OCI-LY1 (cell line): ENCODE results near the gene USP49.

Source experiments
- H2AFZ ChIP-seq: fragments of 200-600 bp; sonication (generic), shearing (Covaris generic); 2 replicates; pipeline ENCODE4 v1.6.0; 2014; ENCODE audit warnings: antibody characterized with exemption, mild to moderate bottlenecking, low read length
- H3F3A ChIP-seq: fragments of 200-600 bp; sonication (generic), shearing (Covaris generic); 2 replicates; pipeline ENCODE4 v1.6.0; 2014; ENCODE audit warnings: mild to moderate bottlenecking, antibody characterized with exemption, low read length, moderate library complexity; ENCODE audit not compliant: insufficient read depth
- H3K27ac ChIP-seq: fragments of 200-600 bp; sonication (generic); 2 replicates; pipeline ENCODE4 v1.5.1; 2014; ENCODE audit warnings: low read length, mixed run types, mild to moderate bottlenecking, low read depth; ENCODE audit not compliant: poor library complexity, severe bottlenecking
- H3K27me3 ChIP-seq: fragments of 200-600 bp; sonication (generic); 2 replicates; pipeline ENCODE4 v1.6.0; 2014; ENCODE audit warnings: antibody characterized with exemption, mild to moderate bottlenecking, low read length, moderate library complexity; ENCODE audit not compliant: insufficient read depth
- H3K36me3 ChIP-seq: fragments of 200-600 bp; sonication (generic); 2 replicates; pipeline ENCODE4 v1.6.1; 2014; ENCODE audit warnings: mild to moderate bottlenecking, antibody characterized with exemption, low read length, moderate library complexity, mixed read lengths; ENCODE audit not compliant: insufficient read depth
- H3K4me1 ChIP-seq: fragments of 200-600 bp; sonication (generic); 2 replicates; pipeline ENCODE4 v1.5.1; 2014; ENCODE audit warnings: mild to moderate bottlenecking, low read length, moderate library complexity; ENCODE audit not compliant: insufficient read depth, severe bottlenecking
- H3K4me2 ChIP-seq: fragments of 200-600 bp; sonication (generic), shearing (Covaris generic); 2 replicates; pipeline ENCODE4 v1.6.1; 2014; ENCODE audit warnings: low read length
- H3K4me3 ChIP-seq: fragments of 200-600 bp; sonication (generic); 2 replicates; pipeline ENCODE4 v1.5.1; 2014; ENCODE audit warnings: low read length, low read depth, mild to moderate bottlenecking, mixed read lengths; ENCODE audit not compliant: poor library complexity, severe bottlenecking
- H3K79me2 ChIP-seq: fragments of 200-600 bp; shearing (Covaris generic); 2 replicates; pipeline ENCODE4 v1.6.1; 2016; ENCODE audit warnings: mixed run types, low read length, mixed read lengths; ENCODE audit not compliant: insufficient read depth
- H3K9ac ChIP-seq: fragments of 200-600 bp; sonication (generic), shearing (Covaris generic); 2 replicates; pipeline ENCODE4 v1.6.1; 2014; ENCODE audit warnings: mild to moderate bottlenecking, low read length, mixed read lengths
- H3K9me2 ChIP-seq: fragments of 200-600 bp; sonication (generic), shearing (Covaris generic); 2 replicates; pipeline ENCODE4 v1.6.1; 2014; ENCODE audit warnings: low read depth, mild to moderate bottlenecking, low read length, mixed read lengths
- H3K9me3 ChIP-seq: fragments of 200-600 bp; shearing (Covaris generic); 2 replicates; pipeline ENCODE4 v1.6.1; 2014; ENCODE audit warnings: low read length, mixed read lengths
- H4K20me1 ChIP-seq: fragments of 200-600 bp; sonication (generic), shearing (Covaris generic); 2 replicates; pipeline ENCODE4 v1.6.0; 2016; ENCODE audit warnings: mild to moderate bottlenecking, low read length; ENCODE audit not compliant: insufficient read depth
- CTCF ChIP-seq: fragments of 200-600 bp; sonication (generic), shearing (Covaris generic); IDR thresholded peaks from 2 replicates; pipeline ENCODE4 v1.5.1; 2017; ENCODE audit warnings: mild to moderate bottlenecking, antibody characterized with exemption, low read length, moderate library complexity, mixed read lengths
- EZH2 ChIP-seq: fragments of 200-600 bp; sonication (generic), shearing (Covaris generic); IDR thresholded peaks from 2 replicates; pipeline ENCODE4 v1.8.0; 2017; ENCODE audit warnings: borderline replicate concordance, mixed run types, mild to moderate bottlenecking, antibody characterized with exemption, low read length, moderate library complexity, mixed read lengths

Gene USP49

DNA sequence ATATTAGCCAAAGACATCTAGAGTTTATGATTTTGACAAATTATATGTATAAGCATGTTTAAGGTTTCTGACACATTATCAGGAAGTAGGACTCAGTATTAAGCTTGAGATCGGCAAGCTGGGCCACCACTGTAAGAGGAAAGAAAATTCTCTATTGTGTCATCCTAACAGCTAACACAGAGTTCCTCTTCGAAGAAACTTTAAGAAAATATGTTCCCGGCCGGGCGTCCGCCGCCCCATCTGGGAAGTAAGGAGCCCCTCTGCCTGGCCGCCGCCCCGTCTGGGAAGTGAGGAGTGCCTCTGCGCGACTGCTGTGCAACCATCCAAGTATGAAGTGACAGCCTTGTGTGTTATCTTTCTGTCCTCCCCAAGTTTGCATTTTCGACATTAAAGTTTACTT is 23.0 kb downstream of the USP49 start:
- Histone ChIP-seq H3K9me3 (no peaks in the 10 kb centered on the region), H3K4me3 (no peak overlapping the region), H3K9me2 (no peaks in the 10 kb centered on the region), H4K20me1 (no peaks in the 10 kb centered on the region), H2AFZ (no peak overlapping the region), H3K27me3 (no peaks in the 10 kb centered on the region), H3K27ac (no peak overlapping the region), H3K79me2 (no peaks in the 10 kb centered on the region), H3K9ac (no peak overlapping the region), H3K4me1 (peaks cover 8% of the 10 kb centered on the region), H3K36me3 (peaks cover 40% of the 10 kb centered on the region), H3F3A (no peaks in the 10 kb centered on the region), H3K4me2 (no peak overlapping the region)
- TF ChIP-seq EZH2 (no peak), CTCF (no peak)

GRCh38 chr6:41871691-41872090 is 23.5 kb downstream of the USP49 start:
- Histone ChIP-seq H3K27ac (no peak overlapping the region), H3K4me1 (peaks cover 8% of the 10 kb centered on the region), H3K4me3 (no peak overlapping the region), H3K9ac (no peak overlapping the region), H3K4me2 (no peak overlapping the region), H3K36me3 (peaks cover 40% of the 10 kb centered on the region), H4K20me1 (no peaks in the 10 kb centered on the region), H3K9me2 (no peaks in the 10 kb centered on the region), H3K27me3 (no peaks in the 10 kb centered on the region), H3F3A (no peaks in the 10 kb centered on the region), H2AFZ (no peak overlapping the region), H3K79me2 (no peaks in the 10 kb centered on the region), H3K9me3 (no peaks in the 10 kb centered on the region)
- TF ChIP-seq EZH2 (no peak), CTCF (no peak)

DNA sequence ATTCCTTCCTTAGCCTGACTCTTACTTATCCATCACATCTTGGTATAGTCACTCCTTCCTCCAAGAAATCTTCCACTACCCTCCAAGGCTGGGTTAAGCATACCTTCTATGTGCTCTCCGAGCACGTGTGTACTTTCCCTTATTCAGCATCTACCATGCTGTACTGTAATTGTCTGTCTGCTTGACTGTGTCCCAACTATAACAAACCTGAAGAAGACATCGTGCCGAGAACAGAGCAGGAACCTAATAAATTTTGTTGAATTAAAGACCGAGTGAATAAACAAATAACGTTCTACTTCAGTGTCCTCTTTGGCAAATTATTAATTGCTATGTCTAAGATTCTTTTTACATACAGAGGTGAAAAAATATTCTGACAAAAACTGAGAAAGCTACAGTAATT is 35.8 kb downstream of the USP49 start:
- Histone ChIP-seq H3K4me1 (no peaks in the 10 kb centered on the region), H3F3A (no peaks in the 10 kb centered on the region), H3K27me3 (no peaks in the 10 kb centered on the region), H3K79me2 (no peaks in the 10 kb centered on the region), H3K9ac (no peak overlapping the region), H2AFZ (no peak overlapping the region), H3K27ac (no peak overlapping the region), H3K4me2 (no peak overlapping the region), H3K4me3 (no peak overlapping the region), H3K36me3 (no peaks in the 10 kb centered on the region), H3K9me2 (no peaks in the 10 kb centered on the region), H3K9me3 (no peaks in the 10 kb centered on the region), H4K20me1 (no peaks in the 10 kb centered on the region)
- TF ChIP-seq EZH2 (no peak), CTCF (no peak)
